22Rv1 (cell line): ENCODE results near the gene METTL25.

ENCODE experiments used
- ZFX ChIP-seq: fragments of 450-650 bp; IDR thresholded peaks from 2 replicates; pipeline ENCODE4 v1.6.1; 2017; ENCODE audit warnings: antibody characterized with exemption, borderline replicate concordance
- TF ChIP-seq, protein P1 (sequence below): fragments of 450-650 bp; IDR thresholded peaks from 2 replicates; pipeline ENCODE4 v1.5.1; 2017; ENCODE audit warnings: mild to moderate bottlenecking

DNA sequence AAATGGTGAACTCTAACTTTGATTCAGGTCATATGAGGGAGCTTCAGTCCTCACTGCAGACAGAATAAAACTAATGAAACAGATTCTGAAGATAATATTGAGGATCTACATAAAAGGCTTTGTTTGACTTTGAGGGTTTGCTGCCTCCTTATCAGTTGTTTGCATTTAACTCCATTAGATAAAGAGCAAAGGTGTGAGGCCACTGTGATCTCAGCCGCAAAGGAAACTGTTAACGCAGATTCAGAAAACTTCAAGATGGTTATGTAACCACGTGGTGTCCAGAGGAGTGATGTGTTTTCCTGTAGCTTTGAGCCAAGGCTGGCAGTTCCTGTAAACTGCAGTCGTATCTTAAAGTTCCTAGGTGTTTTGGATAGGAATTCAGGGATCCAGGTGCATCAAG is 67.8 kb downstream of the METTL25 start:
- TF ChIP-seq, protein P1, sequence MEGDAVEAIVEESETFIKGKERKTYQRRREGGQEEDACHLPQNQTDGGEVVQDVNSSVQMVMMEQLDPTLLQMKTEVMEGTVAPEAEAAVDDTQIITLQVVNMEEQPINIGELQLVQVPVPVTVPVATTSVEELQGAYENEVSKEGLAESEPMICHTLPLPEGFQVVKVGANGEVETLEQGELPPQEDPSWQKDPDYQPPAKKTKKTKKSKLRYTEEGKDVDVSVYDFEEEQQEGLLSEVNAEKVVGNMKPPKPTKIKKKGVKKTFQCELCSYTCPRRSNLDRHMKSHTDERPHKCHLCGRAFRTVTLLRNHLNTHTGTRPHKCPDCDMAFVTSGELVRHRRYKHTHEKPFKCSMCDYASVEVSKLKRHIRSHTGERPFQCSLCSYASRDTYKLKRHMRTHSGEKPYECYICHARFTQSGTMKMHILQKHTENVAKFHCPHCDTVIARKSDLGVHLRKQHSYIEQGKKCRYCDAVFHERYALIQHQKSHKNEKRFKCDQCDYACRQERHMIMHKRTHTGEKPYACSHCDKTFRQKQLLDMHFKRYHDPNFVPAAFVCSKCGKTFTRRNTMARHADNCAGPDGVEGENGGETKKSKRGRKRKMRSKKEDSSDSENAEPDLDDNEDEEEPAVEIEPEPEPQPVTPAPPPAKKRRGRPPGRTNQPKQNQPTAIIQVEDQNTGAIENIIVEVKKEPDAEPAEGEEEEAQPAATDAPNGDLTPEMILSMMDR, result no peak
- TF ChIP-seq ZFX, result no peak
